Breast epithelium (tissue), 3 donors: ENCODE data around the gene SECTM1.

ENCODE experiments used
- CTCF ChIP-seq, 3 donors: fragments of 450-650 bp; IDR thresholded peaks; one replicate each; pipeline ENCODE4 v1.5.1; 2016 to 2017; ENCODE audit warnings: antibody characterized with exemption in 3 of 3, mild to moderate bottlenecking in 3 of 3, moderate library complexity in 3 of 3
- POLR2A ChIP-seq: fragments of 450-650 bp; IDR thresholded peaks from one replicate; pipeline ENCODE4 v1.6.1; 2016; ENCODE audit warnings: antibody characterized with exemption, mild to moderate bottlenecking, moderate library complexity
- POLR2AphosphoS5 ChIP-seq, 3 donors: sonication (generic); formaldehyde crosslinking; IDR thresholded peaks; one replicate each; pipeline ENCODE4 v1.6.1; 2017; ENCODE audit warnings: antibody characterized with exemption in 3 of 3

- TF ChIP-seq POLR2AphosphoS5 (IDR thresholded peaks at IDR 0.05) (no peak), CTCF (IDR thresholded peaks at IDR 0.05) (no peak), POLR2A (no peak)
These were observed 31.0 kb downstream of the SECTM1 start for GRCh38 chr17:82302568-82302963.
